ENCODE measurements around the gene LRP5.
"Not testable (repeated sequence)": the region's sequence is repeated elsewhere in the genome, so short reads cannot be mapped to it uniquely, and the experiment has no call there.

The LRP5 gene

GRCh38 chr11:68444566-68444965, 132.2 kb downstream of the LRP5 start:
- DNase-seq (ENCODE audit: low spot score) = no peak

- DNase-seq (ENCODE audit: low spot score) = no peak
These were observed 133.2 kb downstream of the LRP5 start for GRCh38 chr11:68445531-68446035.

- no peak for DNase-seq (ENCODE audit: low spot score)
These were observed 133.8 kb downstream of the LRP5 start for GRCh38 chr11:68446046-68446725.

GRCh38 chr11:68447015-68447801, 134.8 kb downstream of the LRP5 start:
- DNase-seq (ENCODE audit: low spot score) = peak; percentile 70

- not testable (repeated sequence) for DNase-seq (ENCODE audit: low spot score)
These were observed 135.5 kb downstream of the LRP5 start for GRCh38 chr11:68447914-68448313.

- no peak for DNase-seq (ENCODE audit: low spot score)
These were observed 136.2 kb downstream of the LRP5 start for GRCh38 chr11:68448604-68449011.

GRCh38 chr11:68449951-68450350, 137.6 kb downstream of the LRP5 start:
- DNase-seq (ENCODE audit: low spot score) = no peak

GRCh38 chr11:68450711-68451110, 138.3 kb downstream of the LRP5 start:
- no peak for DNase-seq (ENCODE audit: low spot score)

- DNase-seq (ENCODE audit: low spot score) = no peak
These were observed 142.4 kb downstream of the LRP5 start for GRCh38 chr11:68454767-68455166.

GRCh38 chr11:68455485-68455884, 143.1 kb downstream of the LRP5 start:
- DNase-seq (ENCODE audit: low spot score) = no peak

GRCh38 chr11:68457216-68457897, 145.0 kb downstream of the LRP5 start:
- DNase-seq (ENCODE audit: low spot score) = no peak

GRCh38 chr11:68457898-68458249, 145.5 kb downstream of the LRP5 start:
- DNase-seq (ENCODE audit: low spot score) = no peak

GRCh38 chr11:68458340-68458739, 145.9 kb downstream of the LRP5 start:
- not testable (repeated sequence) for DNase-seq (ENCODE audit: low spot score)

GRCh38 chr11:68459886-68460740, 147.7 kb downstream of the LRP5 start:
- peak; percentile 98 for DNase-seq (ENCODE audit: low spot score)

GRCh38 chr11:68460741-68461574, 148.6 kb downstream of the LRP5 start, which contains the start of gene PPP6R3:
Gene PPP6R3, plus strand, starts transcription at chr11:68460752. Its CDS starts 76,913 bp downstream, at chr11:68537665.
- DNase-seq (ENCODE audit: low spot score) = peak; percentile 36

- DNase-seq (ENCODE audit: low spot score) = no peak
These were observed 149.2 kb downstream of the LRP5 start for GRCh38 chr11:68461575-68461917.

- no peak for DNase-seq (ENCODE audit: low spot score)
These were observed 151.3 kb downstream of the LRP5 start for GRCh38 chr11:68463714-68464113.

- DNase-seq (ENCODE audit: low spot score) = no peak
These were observed 154.9 kb downstream of the LRP5 start for GRCh38 chr11:68467201-68467834.

GRCh38 chr11:68468217-68468828, 155.9 kb downstream of the LRP5 start:
- no peak for DNase-seq (ENCODE audit: low spot score)

GRCh38 chr11:68469122-68469521, 156.7 kb downstream of the LRP5 start:
- DNase-seq (ENCODE audit: low spot score) = no peak
